ENCODE measurements around the gene KRT6B. TPM values are rescaled to one million over a fixed set of nuclear protein-coding genes. Genes with fewer than 3 reads are reported as not detected.

The KRT6B gene
- total and polyA plus RNA-seq, 9 of the 15 experiments (the other 6 are each of a cell fraction or from before 2014, with no cell fraction given), result not detected

GRCh38 chr12:52435659-52435999 lies 16.3 kb downstream of the KRT6B start:
- Histone ChIP-seq H3K9ac (ENCODE audit: insufficient read depth in 1 of 2, low read depth in 2 of 2, low read length in 2 of 2) (no peak overlapping the region), H3K9me1 (ENCODE audit: control insufficient read depth, insufficient read depth, low read length) (no peaks in the 10 kb centered on the region), H3K4me1 (replicated peaks in 1 of 2; ENCODE audit: control insufficient read depth in 2 of 2, insufficient read depth in 2 of 2, low read length in 2 of 2) (no peaks in the 10 kb centered on the region), H3K36me3 (ENCODE audit: control insufficient read depth, insufficient read depth, low read length) (no peaks in the 10 kb centered on the region), H3K9me3 (replicated peaks; ENCODE audit: control insufficient read depth, insufficient read depth, low read depth, low read length) (no peaks in the 10 kb centered on the region), H3K4me3 (no peak overlapping the region), H3K27ac (ENCODE audit: extremely low read depth, low read depth, low read length) (no peak overlapping the region), H2AFZ (ENCODE audit: low read depth, low read length) (no peak overlapping the region), H3K27me3 (ENCODE audit: control insufficient read depth in 2 of 2, insufficient read depth in 2 of 2, low read length in 2 of 2) (peaks cover 15 to 53% of the 10 kb centered on the region in 2 experiments), H3K4me2 (ENCODE audit: insufficient read depth, low read length) (no peak overlapping the region), H3K79me2 (ENCODE audit: control insufficient read depth, insufficient read depth, low read length) (no peaks in the 10 kb centered on the region), H4K20me1 (replicated peaks; ENCODE audit: control insufficient read depth, insufficient read depth, low read length) (0 out of 2 replicates have a peak, but pooled peaks cover 2% of the 10 kb centered on the region)
- TF ChIP-seq SMAD3 (CRISPR knock-in tag; conservative IDR thresholded peaks at IDR 0.05) (no peak), ZBTB49 (CRISPR knock-in tag; IDR thresholded peaks at IDR 0.05; ENCODE audit: borderline replicate concordance) (no peak)
- BruUV-seq (replicated peaks), result no TSS peak
- FAIRE-seq (no peak), DNase-seq (ENCODE audit: extremely low read depth in 1 of 4, low spot score in 3 of 4) (no peak), ATAC-seq (no peak)
- CTCF ChIA-PET (ENCODE audit: low intra/inter-chr PET ratio), result no interaction called here
- in situ Hi-C loops (cut with MboI), result no loop called here
- intact Hi-C loops (cut with micrococcal nuclease), result no loop called here
- 0% methylated on average over 6 of the region's 6 CpGs for WGBS (ENCODE audit: insufficient coverage, low coverage, missing lambda C conversion rate)
- POLR2A ChIA-PET, result interaction anchor here (0.6 kb wide), 2 partner anchors 96 to 457 kb away, joined by 3 read pairs; no protein-coding TSS in a partner anchor
